GM06990 (cell line): ENCODE results near the gene ARF4.
"Not testable (repeated sequence)": the region's sequence is repeated elsewhere in the genome, so short reads cannot be mapped to it uniquely, and the experiment has no call there.

ENCODE experiments used
- DNase-seq: peaks from one replicate; pipeline ENCODE4 v3.0.0-alpha.2; 2011; ENCODE audit not compliant: insufficient read length; ENCODE audit errors: extremely low read depth
- H3K27me3 ChIP-seq: replicated peaks from 2 replicates; pipeline ENCODE4 v1.6.0; 2011; ENCODE audit warnings: low read length; ENCODE audit not compliant: control insufficient read depth, insufficient read depth
- H3K36me3 ChIP-seq: 2 replicates; pipeline ENCODE4 v1.5.1; 2011; ENCODE audit warnings: low read length; ENCODE audit not compliant: control insufficient read depth, insufficient read depth
- H3K4me3 ChIP-seq: replicated peaks from 2 replicates; pipeline ENCODE4 v1.5.1; 2011; ENCODE audit warnings: low read depth, mild to moderate bottlenecking, control low read depth, low read length
- CTCF ChIP-seq: IDR thresholded peaks from 2 replicates; pipeline ENCODE4 v1.5.1; 2011; ENCODE audit warnings: low read length, control low read depth, mild to moderate bottlenecking, inconsistent platforms; ENCODE audit not compliant: insufficient read depth, poor library complexity, severe bottlenecking

The ARF4 gene

GRCh38 chr3:57597127-57597923 lies at the start of gene ARF4:
Gene ARF4, minus strand, starts transcription at chr3:57597344. Its CDS starts 204 bp downstream, at chr3:57597140.
- Histone ChIP-seq H3K4me3 (peak within 1 kb of the TSS; percentile 98), H3K36me3 (no peaks in the 10 kb centered on the region; the same call in 1 of the 2 replicates), H3K27me3 (no peaks in the 10 kb centered on the region)
- peak; percentile 31 for TF ChIP-seq CTCF
- peak; percentile 100 for DNase-seq

DNA sequence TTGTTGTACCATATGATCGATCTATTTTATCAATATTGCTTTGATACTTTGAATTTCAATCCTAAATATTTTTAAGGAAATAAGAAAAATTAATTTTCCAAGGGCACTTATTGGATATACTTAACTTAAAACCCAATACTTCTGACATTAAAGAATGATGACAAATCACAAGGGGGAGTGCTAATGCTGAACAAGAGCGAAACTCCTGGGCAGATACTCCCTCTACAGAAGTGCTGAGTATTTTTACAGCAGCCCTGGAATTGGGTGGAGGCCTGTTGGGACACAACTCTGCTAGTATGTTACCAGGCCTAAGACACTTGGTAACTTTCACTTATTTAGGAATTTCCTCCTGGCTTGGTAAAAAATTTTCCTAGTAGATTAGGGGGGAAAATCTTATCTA lies 49.6 kb upstream of the ARF4 start:
- Histone ChIP-seq H3K27me3 (no peaks in the 10 kb centered on the region), H3K36me3 (no peaks in the 10 kb centered on the region), H3K4me3 (no peak overlapping the region)
- TF ChIP-seq CTCF: no peak
- DNase-seq: no peak

DNA sequence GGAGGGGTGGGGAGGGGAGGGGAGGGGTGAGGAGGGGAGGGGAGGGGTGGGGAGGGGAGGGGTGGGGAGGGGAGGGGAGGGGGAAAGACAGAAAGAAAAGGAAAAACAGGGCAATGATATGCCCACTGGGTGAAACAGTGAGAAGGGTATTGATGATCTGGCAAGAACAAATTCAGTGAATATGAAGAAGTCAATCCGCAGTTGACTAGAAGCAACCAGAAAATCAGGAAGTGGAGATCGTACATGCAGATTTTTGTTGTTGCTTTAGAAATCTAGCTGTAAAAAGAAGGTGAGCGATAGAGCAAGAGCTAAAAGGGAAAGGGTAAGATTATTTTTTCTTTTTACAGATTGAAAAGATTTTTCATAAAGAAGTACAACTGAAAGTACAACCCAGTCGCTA lies 47.6 kb upstream of the ARF4 start:
- H3K4me3 ChIP-seq: no peak overlapping the region
- H3K27me3 ChIP-seq: no peaks in the 10 kb centered on the region
- H3K36me3 ChIP-seq: no peaks in the 10 kb centered on the region; the same call in 1 of the 2 replicates
- TF ChIP-seq CTCF: no peak
- DNase-seq: no peak

DNA sequence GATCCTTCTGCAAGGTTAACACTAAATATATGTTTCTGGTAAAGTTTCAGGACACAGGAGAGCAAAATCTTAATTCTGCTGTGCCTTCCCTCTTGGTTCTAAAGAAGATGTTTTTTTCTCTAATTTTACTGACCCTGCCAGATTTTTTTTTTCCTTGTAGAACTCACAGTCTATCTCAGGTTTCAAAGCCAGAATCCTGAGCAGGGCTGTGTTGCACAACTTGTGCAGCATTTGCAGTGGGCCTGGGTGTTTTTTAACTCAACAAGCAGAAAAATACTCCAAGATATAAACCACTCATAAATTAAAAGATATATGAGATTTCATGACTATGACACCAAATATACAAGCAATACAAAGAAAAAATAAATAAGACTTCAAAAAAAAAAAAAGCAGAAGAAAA lies 40.2 kb upstream of the ARF4 start:
- Histone ChIP-seq H3K36me3 (no peaks in the 10 kb centered on the region; the same call in 1 of the 2 replicates), H3K27me3 (no peaks in the 10 kb centered on the region), H3K4me3 (no peak overlapping the region)
- DNase-seq: no peak
- TF ChIP-seq CTCF: no peak

- not testable (repeated sequence) for H3K36me3 ChIP-seq, H3K27me3 ChIP-seq, DNase-seq, H3K4me3 ChIP-seq
Measured at GRCh38 chr3:57634259-57634658, 37.1 kb upstream of the ARF4 start.

DNA sequence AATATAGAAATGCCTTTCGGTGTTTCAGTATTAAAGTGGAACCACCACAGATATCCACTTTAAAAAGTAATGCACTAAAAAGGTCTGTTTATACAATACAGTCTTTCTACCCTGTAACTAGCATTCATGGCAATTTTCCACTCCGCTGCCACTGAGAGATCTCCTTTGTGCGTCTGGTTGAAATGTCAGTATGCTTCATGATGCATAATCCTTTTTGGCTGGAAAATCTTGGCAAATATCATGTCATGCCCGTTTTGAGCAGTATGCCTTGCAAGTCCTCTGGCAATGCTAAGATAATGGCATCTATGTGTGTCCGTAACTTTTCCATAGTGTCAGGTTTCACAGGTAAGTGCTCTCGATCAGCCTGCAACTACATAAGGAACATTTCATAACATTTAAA lies 30.8 kb upstream of the ARF4 start:
- no peak for TF ChIP-seq CTCF
- no peak overlapping the region for H3K4me3 ChIP-seq
- no peak for DNase-seq
- H3K36me3 ChIP-seq: peaks cover 2% of the 10 kb centered on the region
- H3K27me3 ChIP-seq: no peaks in the 10 kb centered on the region
